ENCODE results near the gene EEPD1.
"Not testable (repeated sequence)": the region's sequence is repeated elsewhere in the genome, so short reads cannot be mapped to it uniquely, and the experiment has no call there.

EEPD1 gene

DNA sequence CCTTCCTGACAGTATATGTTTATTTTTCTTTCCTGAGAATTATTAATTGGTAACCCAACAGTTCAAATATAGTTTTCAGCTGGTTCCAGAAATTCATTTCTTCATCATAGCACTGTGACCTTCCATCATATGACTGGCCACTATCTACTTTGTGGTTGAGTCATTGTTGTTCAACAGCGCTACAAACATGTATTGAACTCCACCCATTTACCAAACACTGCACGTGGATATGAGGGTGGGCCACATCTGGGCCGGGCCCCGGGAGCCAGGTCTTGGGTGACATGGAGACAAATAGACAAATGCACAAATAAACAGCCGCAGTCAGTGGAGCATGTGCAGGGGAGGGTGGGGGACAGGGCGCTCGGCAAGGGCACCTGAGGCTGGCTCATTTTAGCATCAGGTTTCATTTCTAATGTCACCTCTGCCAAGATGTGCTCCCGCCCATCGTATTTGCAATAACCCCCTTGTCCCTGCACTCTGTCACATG is 24.0 kb upstream of the EEPD1 start:
- no peak for DNase-seq (ENCODE audit: low read depth)

DNA sequence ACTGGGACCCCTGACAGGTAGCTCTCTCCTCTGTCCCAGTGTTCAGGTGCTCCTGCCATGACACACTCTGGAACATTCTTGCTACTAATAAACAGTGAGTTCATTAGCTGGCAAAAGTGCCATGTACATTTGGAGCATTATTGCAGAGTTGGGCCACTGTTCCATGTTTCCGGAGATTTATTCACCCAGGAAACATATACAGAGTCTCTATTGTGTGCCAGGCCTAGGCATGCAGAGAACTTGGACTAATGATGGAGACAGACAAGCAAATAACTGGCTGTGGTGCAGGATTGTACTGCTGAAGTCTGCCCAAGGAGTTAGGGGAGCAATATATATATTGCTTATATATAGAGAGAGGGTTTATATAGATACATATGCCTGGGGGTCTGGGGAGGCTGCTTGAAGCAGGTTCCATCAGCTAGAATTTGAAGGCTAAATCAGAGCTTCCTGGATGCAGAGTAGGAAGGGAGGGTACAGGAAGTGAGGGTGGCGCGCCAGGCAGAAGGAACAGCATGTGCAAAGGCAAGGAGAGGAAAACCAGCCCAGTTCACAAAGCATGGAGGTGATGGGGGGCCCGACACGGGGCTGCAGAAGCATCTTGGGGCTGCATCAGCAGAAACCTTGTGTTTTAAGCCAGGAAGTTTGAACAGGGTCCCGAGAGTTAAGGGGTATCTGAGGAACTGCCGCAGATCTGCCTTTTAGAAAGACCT is 22.7 kb upstream of the EEPD1 start:
- no peak for DNase-seq (ENCODE audit: low read depth)

DNA sequence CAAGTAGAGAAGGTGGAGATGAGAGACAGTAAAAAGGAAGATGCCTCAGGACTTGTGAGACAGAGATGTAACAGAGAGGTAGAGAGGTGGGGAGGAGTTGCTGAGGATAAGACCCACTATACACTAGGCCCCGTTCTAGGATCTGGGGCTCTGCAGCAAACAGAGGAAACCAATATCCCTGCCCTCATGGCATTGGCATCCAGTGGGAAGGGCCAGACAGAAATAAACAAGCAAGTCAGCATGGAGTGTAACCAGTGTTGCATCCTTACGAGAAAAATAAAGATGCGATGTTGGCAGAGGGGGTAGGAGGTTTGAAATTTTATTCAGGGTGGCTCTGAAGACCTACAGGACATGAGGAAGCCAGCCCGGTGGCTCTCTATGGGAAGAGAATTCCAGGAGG is 22.0 kb upstream of the EEPD1 start:
- DNase-seq (ENCODE audit: low read depth) = no peak

DNA sequence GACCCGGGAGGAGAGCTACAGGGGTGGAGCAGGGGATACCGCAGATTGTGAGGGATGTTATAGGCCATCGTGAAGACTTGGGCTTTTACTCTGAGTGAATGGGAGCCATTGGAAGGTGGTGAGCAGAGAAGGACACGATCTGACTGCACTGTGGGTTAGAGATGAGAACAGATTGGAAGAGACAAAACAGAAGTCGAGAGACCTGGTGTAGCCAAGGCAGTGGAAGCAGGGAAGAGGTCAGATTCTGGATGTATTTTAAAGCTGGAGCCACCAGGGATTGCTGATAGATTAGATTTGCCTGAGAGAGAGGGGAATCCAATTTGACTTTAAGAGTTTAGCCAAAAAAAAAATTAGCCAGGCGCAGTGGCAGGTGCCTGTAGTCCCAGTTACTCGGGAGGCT is 21.6 kb upstream of the EEPD1 start:
- DNase-seq (ENCODE audit: low read depth) = no peak

DNA sequence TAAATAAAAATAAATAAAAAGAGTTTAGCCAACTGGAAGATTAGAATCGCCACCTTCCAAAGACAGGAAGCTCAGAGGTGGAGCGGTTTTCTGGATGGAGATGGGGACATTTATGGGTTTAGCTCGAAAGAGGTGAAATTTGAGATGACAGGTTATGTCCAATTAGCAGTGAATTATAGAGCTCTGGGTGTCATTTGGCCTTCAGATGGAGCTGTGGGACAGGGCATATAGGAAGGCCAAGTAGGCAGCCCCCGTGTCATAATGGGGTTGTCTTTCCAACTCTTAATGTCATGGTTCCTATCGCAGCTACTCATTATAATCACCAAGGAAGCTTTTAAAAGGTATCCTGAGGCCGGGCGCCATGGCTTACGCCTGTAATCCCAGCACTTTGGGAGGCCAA is 21.0 kb upstream of the EEPD1 start:
- DNase-seq (ENCODE audit: low read depth) = no peak

DNA sequence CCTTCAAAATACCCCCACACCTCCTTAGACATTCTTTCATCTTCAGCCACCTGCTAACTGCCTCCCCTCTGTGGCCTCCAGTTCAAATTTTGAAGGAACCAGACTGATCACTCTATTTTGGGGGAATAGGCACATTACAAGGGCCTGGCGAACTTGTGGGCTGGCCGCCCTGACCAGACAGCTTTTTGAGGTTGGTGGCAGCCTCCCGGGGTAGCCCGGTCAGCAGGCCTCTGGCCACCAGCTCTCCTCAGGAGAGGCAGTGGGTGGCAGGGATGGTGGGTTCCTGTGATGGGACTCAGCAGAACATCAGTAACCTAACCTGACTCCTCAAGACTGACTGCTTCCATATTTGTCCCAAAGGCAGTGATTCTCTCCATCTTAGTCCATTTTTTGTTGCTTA is 17.4 kb upstream of the EEPD1 start:
- DNase-seq (ENCODE audit: low read depth) = no peak

DNA sequence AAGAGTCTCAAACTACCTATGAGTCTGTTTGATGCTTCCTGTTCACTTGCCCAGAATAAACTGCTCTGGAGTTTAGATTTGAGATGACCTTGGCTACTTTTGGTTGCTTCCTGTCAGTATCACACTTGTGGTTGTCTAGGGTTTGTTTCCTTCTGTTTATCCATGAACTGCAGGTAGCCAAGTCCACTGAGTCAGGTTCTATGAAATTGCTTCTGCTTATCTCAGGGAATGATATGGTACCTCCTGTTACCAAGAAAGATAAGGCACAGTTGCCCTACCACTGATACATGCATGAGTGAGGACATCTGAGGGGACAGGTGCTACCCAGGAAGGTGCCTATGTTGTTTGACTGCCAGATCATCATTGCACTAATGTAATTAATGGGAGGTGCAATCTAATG is 15.8 kb upstream of the EEPD1 start:
- no peak for DNase-seq (ENCODE audit: low read depth)

DNA sequence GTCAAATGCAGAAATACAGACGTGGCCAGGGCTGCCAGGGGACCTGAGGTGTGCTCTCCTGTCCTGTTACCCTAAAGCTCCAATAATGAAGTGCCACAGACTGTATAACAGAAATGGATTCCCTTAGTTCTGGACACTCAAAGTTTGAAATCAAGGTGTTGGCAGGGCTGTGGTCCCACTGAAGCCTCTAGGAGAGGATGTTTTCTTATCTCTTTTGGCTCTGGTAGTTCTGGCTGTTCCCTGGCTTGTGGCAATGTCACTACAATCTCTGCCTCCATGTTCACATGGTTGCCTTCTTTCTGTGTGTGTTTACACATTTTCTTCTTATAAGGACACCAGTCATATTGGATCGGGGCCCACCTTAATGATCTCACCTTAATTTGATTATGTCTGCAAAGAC is 15.3 kb upstream of the EEPD1 start:
- DNase-seq (ENCODE audit: low read depth) = no peak

DNA sequence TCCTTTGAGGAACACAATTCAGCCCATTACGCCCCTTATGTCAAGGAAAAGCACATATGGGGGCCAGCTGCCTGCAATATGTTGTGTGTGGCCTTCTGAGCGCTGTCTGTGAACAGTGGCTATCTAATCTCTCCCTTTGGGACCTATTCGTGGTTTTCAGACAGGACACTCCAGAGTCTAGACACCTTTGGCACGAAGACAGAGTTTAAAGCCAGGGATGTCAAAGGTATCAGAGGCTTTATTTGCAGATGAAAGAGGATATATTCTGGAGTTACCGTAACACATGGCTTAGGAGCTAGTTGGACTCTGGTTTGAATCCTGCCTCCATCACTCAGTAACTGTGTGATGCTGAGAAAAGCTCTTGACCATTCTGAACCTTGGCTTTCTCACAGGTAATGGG is 14.8 kb upstream of the EEPD1 start:
- DNase-seq (ENCODE audit: low read depth) = no peak

DNA sequence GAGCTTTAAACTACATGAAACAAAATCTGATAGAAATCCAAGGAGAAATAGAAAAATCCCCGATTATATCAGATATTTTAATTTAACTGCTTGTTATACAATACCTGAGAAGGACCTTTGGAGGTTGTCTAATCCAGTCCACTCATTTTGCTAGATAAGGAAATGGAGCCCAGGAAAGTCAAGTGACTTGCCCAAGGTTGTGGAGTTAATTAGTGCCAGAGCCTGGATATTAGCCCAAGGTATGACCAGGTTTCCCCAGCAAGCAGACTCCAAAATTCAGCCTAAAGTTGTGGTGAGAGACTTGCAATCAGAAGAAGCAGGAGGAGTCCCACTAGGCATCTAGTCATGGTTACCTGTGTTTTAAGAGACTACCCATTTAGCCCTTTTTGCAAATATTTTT is 11.7 kb upstream of the EEPD1 start:
- DNase-seq (ENCODE audit: low read depth) = no peak

DNA sequence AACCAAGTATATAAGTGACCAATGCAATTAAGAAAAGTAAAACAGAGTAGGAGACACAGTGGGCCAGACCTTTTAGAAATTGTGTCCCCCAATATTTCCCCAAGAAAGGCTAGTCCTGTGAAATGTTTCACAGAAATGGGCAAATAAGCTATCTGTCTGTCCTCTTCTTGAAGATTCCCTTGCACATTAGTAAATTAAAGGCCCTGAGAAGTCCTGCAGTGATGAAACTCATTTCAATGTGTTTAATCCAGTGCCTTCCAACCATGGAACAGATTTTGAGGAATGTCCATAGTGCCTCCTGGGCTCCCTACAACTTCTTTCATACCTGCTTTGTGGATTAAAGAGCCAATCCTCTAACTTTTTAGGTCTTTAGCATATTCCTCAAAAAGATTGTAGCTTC is 11.2 kb upstream of the EEPD1 start:
- no peak for DNase-seq (ENCODE audit: low read depth)

DNA sequence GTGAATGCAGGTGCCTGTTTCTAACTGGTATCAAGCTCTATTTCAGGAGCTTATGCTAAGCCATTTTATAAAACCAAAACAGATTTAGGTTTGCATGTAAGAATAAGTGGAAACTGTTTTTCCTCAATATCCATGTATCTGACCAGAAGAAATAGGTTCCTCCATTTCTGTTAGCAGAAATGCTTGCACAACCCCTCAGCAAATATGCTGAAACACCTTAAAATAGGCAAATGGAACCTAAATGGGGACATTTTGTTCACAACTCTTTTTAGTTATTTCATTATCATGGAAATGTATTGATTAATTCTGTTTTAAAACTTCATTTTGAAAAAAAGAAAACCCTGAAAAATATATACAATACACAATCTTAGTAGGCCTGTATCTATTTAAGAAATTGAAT is 8.9 kb upstream of the EEPD1 start:
- DNase-seq (ENCODE audit: low read depth) = no peak

DNA sequence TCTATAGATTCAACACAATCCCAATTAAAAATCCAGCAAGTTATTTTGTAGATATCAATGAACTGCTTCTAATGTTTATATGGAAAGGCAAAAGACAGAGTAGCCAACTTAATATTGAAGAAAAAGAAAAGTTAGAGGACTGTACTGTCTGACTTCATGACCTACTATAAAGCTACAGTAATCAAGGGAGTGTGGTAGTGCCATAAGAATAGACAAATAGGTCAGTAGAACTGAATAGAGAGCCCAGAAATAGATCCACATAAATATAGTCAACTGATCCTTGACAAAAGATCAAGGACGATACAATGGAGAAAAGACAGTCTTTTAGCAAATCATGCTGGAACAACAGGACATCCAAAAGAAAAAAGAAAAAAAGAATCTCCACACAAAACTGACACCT is 7.4 kb upstream of the EEPD1 start:
- DNase-seq (ENCODE audit: low read depth) = no peak

DNA sequence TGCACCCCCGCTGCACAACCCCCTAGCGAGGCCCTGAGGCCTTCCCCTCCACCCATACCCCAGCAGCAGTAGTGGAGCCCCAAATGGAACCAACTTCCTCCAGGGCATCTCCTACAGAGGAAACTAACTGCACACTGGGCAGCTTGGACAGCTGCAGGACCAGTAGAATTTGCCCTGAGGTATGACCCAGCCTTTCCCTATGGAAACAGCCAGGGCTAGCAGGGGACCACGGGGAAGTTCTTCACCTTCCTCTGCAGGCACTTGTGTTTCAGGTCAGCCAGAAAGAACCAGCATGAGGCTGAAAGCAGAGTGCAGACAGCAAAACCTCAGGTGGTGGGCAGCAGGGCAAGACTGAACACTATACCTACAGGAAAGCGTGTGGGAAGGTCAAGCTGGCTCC is 5.7 kb upstream of the EEPD1 start:
- no peak for DNase-seq (ENCODE audit: low read depth)

DNA sequence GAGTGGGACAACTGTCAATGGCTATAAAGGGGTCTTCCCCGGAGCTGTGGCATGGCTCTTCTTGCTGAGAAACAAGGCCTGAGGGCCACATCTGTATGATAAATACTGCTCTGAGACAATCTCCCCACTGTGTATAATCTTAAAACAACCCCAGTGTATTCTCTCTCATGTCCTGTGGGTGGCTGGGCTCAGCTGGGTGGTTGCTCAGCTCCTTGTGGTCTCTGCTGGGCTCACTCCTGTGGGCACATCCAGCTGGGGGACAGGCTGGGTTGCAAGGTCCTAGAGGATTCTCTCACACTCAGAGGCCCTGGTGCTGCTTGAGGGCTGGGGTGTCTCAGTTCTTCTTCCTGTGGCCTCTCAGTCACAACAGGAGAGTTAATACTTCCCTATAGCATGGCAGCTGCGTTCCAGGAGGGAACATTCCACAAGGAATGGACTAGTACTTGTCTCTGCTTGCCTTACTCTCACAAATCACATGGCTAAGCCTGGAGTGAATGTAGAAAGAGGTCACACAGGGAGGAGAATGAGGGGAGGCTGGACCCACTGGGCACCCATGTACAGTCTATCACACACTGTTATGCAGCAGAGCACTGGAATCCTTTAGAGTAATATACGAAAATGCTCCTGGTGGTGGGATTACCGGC is 4.5 kb upstream of the EEPD1 start:
- no peak for DNase-seq (ENCODE audit: low read depth)

DNA sequence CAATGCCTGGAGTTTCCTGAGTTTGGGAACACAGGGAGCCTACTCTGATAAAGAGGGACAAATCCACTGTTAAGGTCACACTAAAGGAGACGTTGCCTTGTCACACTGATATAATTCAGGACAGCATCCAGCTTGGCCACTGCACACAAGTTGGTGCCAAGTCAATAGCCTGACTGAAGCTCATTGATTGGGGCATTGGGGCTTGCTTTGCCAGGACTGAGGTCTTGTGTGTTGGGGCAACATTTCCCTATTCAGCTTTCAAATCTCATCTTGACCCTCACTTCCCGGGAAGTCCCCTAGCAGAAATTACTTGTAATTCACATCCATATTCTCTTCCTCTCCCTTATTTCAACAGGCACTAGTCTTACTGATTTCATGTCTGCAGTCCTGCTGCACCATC is 3.8 kb upstream of the EEPD1 start:
- not testable (repeated sequence) for DNase-seq (ENCODE audit: low read depth)

DNA sequence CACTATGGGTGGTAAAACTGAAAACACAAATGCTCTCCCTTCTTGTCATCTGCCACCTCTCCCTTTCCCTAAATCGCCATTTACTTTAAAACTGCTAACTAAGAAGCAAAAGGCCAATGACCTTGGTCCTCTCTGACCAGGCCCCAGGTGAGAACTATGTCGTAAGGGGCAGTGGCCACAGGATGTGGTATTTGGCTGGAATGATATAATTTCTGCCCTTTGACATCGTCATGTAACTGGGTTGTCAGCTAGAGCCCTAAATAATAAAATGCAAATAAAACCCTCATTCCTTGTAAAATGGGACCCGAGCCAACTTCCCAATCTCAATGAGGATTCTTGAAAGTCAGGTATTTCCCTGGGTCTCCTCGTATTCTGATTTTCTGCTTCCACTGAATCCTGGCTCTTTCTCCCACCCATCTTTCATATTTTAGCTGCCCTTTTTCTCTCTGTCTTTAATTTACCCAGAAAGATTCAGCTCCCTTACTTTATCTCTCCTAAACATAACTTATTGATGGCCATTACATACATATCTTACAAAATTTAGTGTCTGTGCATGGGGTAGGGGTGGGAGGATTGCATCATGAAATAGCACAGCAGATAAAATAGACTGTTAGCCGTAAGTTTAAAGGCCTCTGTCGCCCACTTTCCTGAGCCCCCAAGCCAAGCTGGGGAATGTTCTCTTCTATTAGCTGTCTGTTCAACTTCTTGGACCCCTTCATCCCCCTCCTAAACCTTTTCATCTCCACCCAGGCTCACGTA is 3.2 kb upstream of the EEPD1 start:
- DNase-seq (ENCODE audit: low read depth) = no peak

DNA sequence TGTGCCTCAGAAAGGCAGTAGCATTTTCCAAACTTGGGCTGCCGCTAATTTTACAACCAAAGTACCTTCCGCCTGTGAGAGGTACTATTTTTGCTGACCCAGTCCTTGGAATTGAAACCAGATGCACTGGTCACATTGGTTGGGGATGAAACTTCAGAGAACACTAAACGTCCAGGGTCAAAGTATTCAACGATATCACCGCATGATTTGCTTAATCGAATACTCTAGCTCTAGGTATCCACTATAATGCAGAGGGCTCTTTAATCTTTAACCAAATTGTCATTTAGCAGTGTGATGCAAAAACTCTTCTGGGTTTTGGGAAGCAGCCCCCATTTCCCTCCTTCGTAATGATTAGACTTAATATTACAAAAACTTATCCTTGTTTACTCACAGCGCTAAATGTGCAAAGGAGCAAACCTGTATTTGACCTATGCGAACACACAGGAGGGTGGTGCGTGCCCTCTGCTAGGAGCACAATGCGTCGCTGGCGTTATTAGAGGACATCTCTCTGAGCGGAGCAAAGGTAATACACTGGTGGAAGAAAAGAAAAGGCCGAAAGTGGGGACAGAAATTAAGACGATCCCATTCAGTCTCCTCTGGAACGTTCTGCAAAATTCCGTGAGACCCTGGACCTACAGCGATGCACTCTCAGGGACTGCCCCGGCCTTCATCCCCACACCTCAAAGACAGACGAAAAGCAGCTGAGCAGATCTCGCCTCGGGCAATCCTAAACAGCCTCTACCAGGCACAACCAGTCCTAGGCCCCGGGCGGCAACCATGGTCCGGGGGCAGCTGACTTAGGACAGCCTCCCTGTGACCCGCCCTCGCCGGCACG is 916 bp upstream of the EEPD1 start:
- DNase-seq (ENCODE audit: low read depth) = no peak

DNA sequence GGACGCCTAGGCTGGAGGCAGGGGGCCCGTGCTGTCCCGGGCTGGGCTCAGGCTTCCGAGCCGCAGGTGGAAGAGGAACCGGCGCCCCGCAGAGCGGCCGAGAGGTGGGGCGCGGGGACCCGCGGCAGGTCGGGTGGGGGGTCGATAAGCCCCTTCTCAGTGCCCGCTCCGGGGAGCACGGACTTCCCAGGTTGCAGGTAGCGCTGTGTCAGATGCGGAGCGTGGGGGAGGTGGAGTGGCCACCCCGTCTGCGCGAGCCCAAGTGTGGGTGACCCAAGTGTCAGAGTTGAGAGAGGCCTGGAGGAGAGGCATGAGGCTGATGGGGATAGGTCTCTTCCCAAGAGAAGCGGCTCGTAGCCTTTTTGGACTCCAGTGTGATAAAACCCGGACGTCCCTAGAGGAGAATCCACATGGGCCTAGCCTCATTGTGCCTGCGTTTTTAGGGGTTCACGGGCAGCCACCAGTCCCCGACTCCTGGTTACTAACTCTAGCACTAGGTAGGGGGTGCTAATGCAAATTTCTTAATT is 580 bp downstream of the EEPD1 start:
- DNase-seq (ENCODE audit: low read depth) = no peak

DNA sequence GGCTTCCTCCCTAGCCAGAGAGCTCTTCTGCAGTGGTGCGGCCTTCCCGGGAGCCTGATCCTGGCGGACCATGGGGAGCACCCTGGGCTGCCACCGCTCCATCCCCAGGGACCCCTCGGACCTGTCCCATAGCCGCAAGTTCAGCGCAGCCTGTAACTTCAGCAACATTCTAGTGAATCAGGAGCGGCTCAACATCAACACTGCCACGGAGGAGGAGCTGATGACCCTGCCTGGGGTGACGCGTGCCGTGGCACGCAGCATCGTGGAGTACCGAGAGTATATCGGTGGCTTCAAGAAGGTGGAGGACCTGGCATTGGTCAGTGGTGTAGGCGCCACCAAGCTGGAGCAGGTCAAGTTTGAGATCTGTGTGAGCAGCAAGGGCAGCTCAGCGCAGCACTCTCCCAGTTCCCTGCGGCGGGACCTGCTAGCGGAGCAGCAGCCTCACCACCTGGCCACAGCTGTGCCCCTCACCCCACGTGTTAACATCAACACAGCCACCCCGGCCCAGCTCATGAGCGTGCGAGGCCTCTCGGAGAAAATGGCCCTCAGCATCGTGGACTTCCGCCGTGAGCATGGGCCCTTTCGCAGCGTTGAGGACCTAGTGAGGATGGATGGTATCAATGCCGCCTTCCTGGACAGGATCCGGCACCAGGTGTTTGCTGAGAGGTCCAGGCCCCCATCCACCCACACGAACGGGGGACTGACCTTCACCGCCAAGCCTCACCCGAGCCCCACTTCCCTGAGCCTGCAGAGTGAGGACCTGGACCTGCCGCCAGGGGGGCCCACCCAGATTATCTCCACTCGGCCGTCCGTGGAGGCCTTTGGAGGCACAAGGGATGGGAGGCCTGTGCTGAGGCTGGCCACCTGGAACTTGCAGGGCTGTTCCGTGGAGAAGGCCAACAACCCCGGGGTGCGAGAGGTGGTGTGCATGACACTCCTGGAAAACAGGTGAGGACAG is 1.5 kb downstream of the EEPD1 start:
- no peak for DNase-seq (ENCODE audit: low read depth)

DNA sequence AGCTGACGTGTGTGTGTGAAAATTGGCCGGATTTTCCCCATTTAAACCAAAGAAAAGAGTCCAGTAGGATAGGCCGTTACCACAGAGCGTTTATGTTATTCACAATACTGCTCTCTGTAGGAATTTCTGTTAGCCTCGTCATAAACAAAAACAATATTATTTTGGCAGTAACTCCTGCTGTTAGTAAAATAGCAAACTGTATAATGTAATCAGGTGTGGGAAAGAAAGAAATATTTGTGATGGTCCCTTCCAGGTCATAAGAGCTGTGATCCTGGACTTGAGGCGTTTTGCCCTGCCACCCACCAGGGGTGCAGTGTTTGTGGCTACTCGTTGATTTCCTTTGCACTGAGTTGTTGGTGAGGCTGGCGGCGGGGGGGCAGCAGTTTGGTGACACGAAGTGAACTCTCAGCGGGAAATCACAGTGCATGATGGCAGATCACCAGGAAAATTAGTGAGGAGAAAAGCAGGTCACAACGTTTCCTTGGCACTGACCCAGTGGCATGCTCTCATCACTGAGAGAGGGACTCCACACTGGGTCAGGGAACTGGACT is 2.8 kb downstream of the EEPD1 start:
- DNase-seq (ENCODE audit: low read depth) = no peak
